GM04504 (cell line): ENCODE measurements around the gene MED12.
"Not testable (repeated sequence)": the region's sequence is repeated elsewhere in the genome, so short reads cannot be mapped to it uniquely, and the experiment has no call there.

ENCODE experiments used
- DNase-seq: peaks from one replicate; pipeline ENCODE4 v3.0.0-alpha.2; 2012; ENCODE audit warnings: low read depth

The MED12 gene

GRCh38 chrX:71162981-71163380 is 44.6 kb downstream of the MED12 start:
- no peak for DNase-seq

GRCh38 chrX:71164071-71164470 is 45.7 kb downstream of the MED12 start:
- DNase-seq, result no peak

GRCh38 chrX:71166461-71166860 is 48.1 kb downstream of the MED12 start:
- DNase-seq, result no peak

- DNase-seq, result no peak
Observed at GRCh38 chrX:71167031-71167781, 48.8 kb downstream of the MED12 start.

GRCh38 chrX:71168134-71168533 is 49.7 kb downstream of the MED12 start:
- no peak for DNase-seq

- no peak for DNase-seq
Observed at GRCh38 chrX:71169586-71169985, 51.2 kb downstream of the MED12 start.

GRCh38 chrX:71170660-71171059 is 52.3 kb downstream of the MED12 start:
- DNase-seq, result no peak

- DNase-seq, result no peak
Observed at GRCh38 chrX:71171110-71171801, 52.9 kb downstream of the MED12 start.

- no peak for DNase-seq
Observed at GRCh38 chrX:71173440-71173839, 55.0 kb downstream of the MED12 start.

GRCh38 chrX:71174795-71175194 is 56.4 kb downstream of the MED12 start:
- no peak for DNase-seq

- DNase-seq, result no peak
Observed at GRCh38 chrX:71175531-71175930, 57.1 kb downstream of the MED12 start.

- no peak for DNase-seq
Observed at GRCh38 chrX:71177327-71177726, 58.9 kb downstream of the MED12 start.

GRCh38 chrX:71178908-71179307 is 60.5 kb downstream of the MED12 start:
- peak; percentile 27 for DNase-seq

GRCh38 chrX:71180579-71181265 is 62.3 kb downstream of the MED12 start:
- DNase-seq, result not testable (repeated sequence)

GRCh38 chrX:71181558-71181909 is 63.1 kb downstream of the MED12 start:
- no peak for DNase-seq

GRCh38 chrX:71181910-71182799 is 63.8 kb downstream of the MED12 start:
- peak; percentile 90 for DNase-seq

- DNase-seq, result no peak
Observed at GRCh38 chrX:71182871-71183270, 64.5 kb downstream of the MED12 start.

- no peak for DNase-seq
Observed at GRCh38 chrX:71183341-71183740, 64.9 kb downstream of the MED12 start.

GRCh38 chrX:71184092-71184491 is 65.7 kb downstream of the MED12 start:
- DNase-seq, result no peak

- DNase-seq, result no peak
Observed at GRCh38 chrX:71184803-71185495, 66.6 kb downstream of the MED12 start.

- DNase-seq, result no peak
Observed at GRCh38 chrX:71191248-71191647, 72.9 kb downstream of the MED12 start.
